Motor neuron (in vitro differentiated cells): ENCODE measurements around the gene CCDC157. TPM values are rescaled to one million over a fixed set of nuclear protein-coding genes. Genes with fewer than 3 reads are reported as not detected.

ENCODE experiments used
- ATAC-seq, 8 experiments: fragments of 200-7000 bp; cut with Tn5 transposase; replicated peaks in 6 of 8; 2 replicates each; pipeline ENCODE4 v1.8.0; 2021; ENCODE audit warnings: mild to moderate bottlenecking in 8 of 8, moderate library complexity in 8 of 8
- H3K27ac ChIP-seq, 2 donors: fragments of 250-450 bp; sonication (Bioruptor Pico); 2 replicates each; pipeline ENCODE4 v1.9.0; 2021; ENCODE audit warnings: antibody characterized with exemption in 2 of 2, mild to moderate bottlenecking in 2 of 2, moderate library complexity in 1 of 2
- H3K4me1 ChIP-seq, 2 donors: fragments of 250-450 bp; sonication (Bioruptor Pico); replicated peaks in 1 of 2; 2 replicates each; pipeline ENCODE4 v1.6.1; 2021; ENCODE audit warnings: antibody characterized with exemption in 2 of 2, mild to moderate bottlenecking in 2 of 2, moderate library complexity in 1 of 2
- H3K4me3 ChIP-seq, 5 donors: fragments of 250-450 bp; sonication (Bioruptor Pico); 2 replicates each; pipeline ENCODE4 v1.9.0; 2021; ENCODE audit warnings: antibody characterized with exemption in 5 of 5, mild to moderate bottlenecking in 5 of 5, moderate library complexity in 4 of 5
- WGBS, 10 experiments: fragments of 450-650 bp; shearing (Covaris generic); methylation state at CpG; one replicate each; pipeline ENCODE4 v1.0.0; 2022; 5-methylcytosine and 5-hydroxymethylcytosine counted together
- in situ Hi-C, 9 experiments: fragments of 400-800 bp; cut with MboI; loops; one replicate each; pipeline ENCODE4 v1.15.0; 2021; ENCODE audit warnings: low sequenced_read_pairs in 9 of 9, low pct_unique_long_range_greater_than_20kb in 2 of 9; ENCODE audit not compliant: unreplicated experiment in 9 of 9
- total RNA-seq, 8 experiments: library from RNA; unstranded; fragments of 300-600 nt; gene quantifications; 2 replicates each; pipeline versions ENCODE4 v1.2.3 to v1.2.4, GENCODE V29; 2022

Gene CCDC157
- total RNA-seq, 8 experiments from 2014 or later = 2.0 to 12.8 (median 3.9) TPM

DNA sequence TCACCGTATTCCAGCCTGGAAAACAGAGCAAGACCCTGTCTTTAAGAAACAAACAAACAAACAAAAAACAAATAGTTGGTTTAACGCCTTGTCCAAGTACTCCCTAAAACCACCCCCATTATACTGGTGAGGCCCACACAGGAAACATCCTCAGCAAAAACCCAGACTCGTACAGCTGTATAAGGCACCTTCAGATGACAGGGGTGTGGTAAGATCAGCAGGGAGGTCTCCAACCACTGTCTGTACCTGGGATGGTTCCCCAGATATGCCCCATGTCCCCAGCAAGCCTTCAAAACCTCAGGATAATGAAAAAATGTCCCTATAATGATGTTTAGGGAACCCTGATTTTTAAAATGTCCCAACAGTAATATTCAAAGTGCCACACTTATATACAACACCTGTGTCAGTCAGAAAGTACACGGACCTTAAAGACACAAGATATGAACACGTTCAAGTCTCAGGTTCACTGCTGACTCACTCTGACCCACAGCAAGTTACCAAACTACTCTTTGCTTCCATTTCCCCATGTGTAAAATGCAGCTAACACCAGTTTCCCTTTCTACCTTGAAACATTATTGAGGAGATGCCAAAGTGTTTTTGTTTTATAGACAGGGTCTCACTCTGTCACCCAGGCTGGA, 9.4 kb upstream of the CCDC157 start:
- in situ Hi-C loops = no loop called here
- Histone ChIP-seq H3K4me1 (no peaks in the 10 kb centered on the region), H3K27ac (no peak overlapping the region), H3K4me3 (no peak overlapping the region)
- WGBS, 10 experiments = 55 to 100% (median 86%) methylated on average over 1 to 5 of the region's 5 CpGs; no CpG with 5 or more reads in 2 of the 10 experiments
- ATAC-seq = no peak

DNA sequence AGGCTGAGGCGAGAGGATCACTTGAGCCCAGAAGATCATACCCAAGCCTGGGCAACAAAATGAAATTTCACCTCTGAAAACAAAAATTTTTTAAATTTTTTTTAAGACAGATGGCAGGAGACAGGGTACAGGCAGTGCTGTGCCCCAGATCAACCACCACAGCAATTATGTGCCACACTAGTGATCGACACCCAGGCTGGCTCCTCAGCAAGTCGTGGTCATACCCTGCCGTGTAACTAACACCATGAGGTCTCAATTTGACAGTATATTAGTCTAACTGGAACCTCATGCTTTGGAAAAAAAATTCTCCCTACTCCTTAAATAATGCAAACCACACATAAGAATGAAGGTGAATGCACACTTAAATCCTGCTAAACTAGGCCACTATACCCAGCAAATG, 8.4 kb upstream of the CCDC157 start:
- no peak overlapping the region for H3K4me3 ChIP-seq
- ATAC-seq = no peak
- no peak overlapping the region for H3K27ac ChIP-seq
- whole genome bisulfite sequencing, 10 experiments = 0 to 100% (median 94%) methylated on average over 1 to 3 of the region's 4 CpGs; no CpG with 5 or more reads in 4 of the 10 experiments
- H3K4me1 ChIP-seq = no peaks in the 10 kb centered on the region
- in situ Hi-C loops = no loop called here

DNA sequence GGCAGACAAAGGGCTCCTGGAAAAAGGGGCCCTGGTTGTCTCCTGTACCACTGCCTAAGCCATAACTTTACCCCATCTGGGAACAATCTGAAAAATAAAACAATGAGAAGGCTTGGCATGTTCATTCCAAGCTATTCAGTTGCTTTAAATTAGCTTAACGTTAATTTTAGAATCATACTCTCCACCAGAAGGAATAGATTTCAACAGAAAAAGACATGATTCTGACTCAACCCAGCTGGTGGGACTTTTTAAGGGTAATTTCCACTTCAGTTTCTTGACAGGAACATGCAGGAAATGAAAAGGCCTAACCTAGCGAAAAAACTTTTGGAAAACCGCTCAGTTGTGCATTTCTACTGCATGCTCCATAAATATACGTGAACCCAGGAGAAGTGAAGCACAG, 8.0 kb upstream of the CCDC157 start:
- whole genome bisulfite sequencing, 10 experiments = 20 to 100% (median 97%) methylated on average over 1 to 4 of the region's 4 CpGs; no CpG with 5 or more reads in 2 of the 10 experiments
- Histone ChIP-seq H3K4me1 (no peaks in the 10 kb centered on the region), H3K4me3 (no peak overlapping the region), H3K27ac (no peak overlapping the region)
- in situ Hi-C loops = no loop called here
- no peak for ATAC-seq

DNA sequence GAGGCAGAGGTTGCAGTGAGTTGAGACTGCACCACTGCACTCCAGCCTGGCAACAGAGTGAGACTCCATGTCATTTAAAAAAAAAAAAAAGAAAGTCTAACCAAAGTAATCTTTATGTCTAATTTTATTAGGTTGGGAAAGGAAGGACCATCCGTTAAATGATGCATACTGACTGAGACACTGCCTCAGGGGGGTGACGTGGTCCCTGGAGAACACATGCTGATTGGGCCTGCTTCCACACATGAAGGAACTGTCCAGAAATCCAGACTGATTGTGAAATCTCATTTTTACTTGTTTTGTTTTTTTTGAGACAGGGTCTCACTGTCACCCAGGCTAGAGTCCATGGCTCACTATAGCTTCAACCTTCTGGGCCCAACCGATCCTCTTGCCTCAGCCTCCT, 5.6 kb upstream of the CCDC157 start:
- Histone ChIP-seq H3K4me1 (peaks cover 6 to 7% of the 10 kb centered on the region in 2 donors), H3K27ac (no peak overlapping the region), H3K4me3 (no peak overlapping the region)
- ATAC-seq = no peak
- in situ Hi-C loops = no loop called here
- WGBS, 10 experiments = 60 to 100% (median 86%) methylated on average over 1 to 3 of the region's 3 CpGs; no CpG with 5 or more reads in 3 of the 10 experiments

DNA sequence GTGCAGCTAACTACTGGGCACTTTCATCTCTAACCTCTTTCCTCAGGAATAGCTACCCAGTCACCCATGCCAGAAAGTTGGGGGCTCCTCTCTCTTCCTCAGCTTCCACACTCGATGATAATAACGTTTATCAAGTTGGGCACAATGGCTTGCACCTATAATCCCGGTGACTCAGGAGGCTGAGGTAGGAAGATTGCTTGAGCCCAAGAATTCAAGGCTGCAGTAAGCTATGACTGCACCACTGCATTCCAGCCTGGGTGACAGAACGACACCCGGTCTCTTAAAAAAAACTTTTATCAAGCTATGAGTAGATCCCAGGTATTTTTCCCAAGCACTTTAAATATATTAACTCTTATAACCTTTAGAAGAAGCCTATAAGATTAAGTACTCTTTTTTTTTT, 2.2 kb upstream of the CCDC157 start:
- ATAC-seq = no peak
- Histone ChIP-seq H3K4me3 (no peak overlapping the region), H3K4me1 (peaks cover 13 to 14% of the 10 kb centered on the region in 2 donors), H3K27ac (no peak overlapping the region)
- in situ Hi-C loops = no loop called here
- WGBS, 10 experiments = 60 to 100% (median 87%) methylated on average over 1 to 5 of the region's 5 CpGs; no CpG with 5 or more reads in 1 of the 10 experiments

DNA sequence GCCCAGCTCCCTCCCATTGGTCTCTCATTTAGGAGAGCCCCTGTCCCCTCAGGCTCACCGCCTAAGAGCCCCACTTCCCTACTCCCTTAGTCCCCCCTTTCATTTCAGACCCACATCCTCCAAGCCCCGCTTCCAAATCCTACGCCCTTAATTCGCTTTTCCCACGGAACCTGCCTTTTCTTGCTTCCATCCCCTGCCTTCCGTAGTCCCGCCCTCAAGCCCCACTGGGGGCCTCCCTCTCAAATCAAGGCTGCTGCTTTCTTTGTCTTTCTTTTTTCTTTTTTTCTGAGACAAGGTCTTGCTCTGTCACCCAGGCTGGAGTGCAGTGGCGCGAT, 396 bp downstream of the CCDC157 start:
- Histone ChIP-seq H3K4me3 (peak overlapping the region; percentile 75 to 100 (median 98)), H3K4me1 (peaks cover 13 to 14% of the 10 kb centered on the region in 2 donors), H3K27ac (no peak overlapping the region)
- peak in 7 of 8 experiments; percentile 2 to 22 (median 7) for ATAC-seq
- WGBS, 10 experiments = 0 to 4% (median 0%) methylated on average over 1 to 8 of the region's 9 CpGs; no CpG with 5 or more reads in 4 of the 10 experiments
- in situ Hi-C loops = no loop called here

DNA sequence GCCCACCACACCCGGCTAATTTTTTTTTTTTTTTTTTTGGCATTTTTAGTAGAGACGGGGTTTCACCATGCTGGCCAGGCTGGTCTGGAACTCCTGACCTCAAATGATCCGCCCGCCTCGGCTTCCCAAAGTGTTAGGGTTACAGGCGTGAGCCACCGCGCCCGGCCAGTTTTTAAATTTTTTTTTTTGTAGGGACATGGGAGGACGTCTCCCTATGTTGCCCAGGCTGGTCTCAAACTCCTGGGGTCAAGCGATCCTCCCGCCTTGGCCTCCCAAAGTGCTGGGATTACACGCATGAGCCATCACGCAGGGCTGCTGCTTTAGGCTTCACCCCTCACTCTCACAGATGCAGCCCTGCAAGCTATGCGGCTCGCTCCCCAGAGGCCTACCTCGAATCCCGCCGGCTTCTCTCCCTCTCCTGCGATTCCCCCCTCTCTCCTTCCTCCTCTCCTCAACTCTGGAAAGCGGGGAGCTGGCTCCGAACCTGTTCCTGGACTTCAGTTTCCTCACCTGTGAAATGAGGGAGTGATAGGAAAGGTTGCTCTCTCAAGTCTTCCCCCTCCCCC, 926 bp downstream of the CCDC157 start:
- ATAC-seq = no peak
- peak overlapping the region; percentile 75 to 100 (median 98) for H3K4me3 ChIP-seq
- H3K4me1 ChIP-seq = peaks cover 13 to 14% of the 10 kb centered on the region in 2 donors
- no peak overlapping the region for H3K27ac ChIP-seq
- in situ Hi-C loops = no loop called here
- 0 to 100% (median 29%) methylated on average over 1 to 9 of the region's 22 CpGs; no CpG with 5 or more reads in 3 of the 10 experiments for WGBS, 10 experiments

DNA sequence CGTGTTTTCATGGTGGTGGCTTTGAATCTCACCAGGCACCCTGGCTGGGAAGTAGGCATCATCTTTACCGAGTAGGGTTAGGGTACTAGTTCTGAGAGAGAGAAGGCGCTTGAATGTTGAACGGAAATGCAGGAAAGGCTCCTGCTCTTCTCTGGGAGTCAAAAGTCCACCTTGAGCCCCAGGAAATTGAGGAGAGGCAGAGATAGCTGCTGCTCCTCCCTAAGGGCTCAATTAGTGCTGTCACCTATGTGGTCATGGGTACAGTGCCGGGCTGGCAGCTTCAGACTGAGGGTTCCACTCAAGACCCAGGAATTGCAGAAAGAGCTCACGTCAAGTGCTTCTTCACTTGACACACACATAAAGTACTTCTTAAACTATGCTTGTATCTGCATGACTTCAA, 1.7 kb downstream of the CCDC157 start:
- no peak for ATAC-seq
- WGBS, 10 experiments = 73 to 100% (median 88%) methylated on average over 1 to 6 of the region's 6 CpGs
- H3K27ac ChIP-seq = no peak overlapping the region
- peaks cover 13 to 14% of the 10 kb centered on the region in 2 donors for H3K4me1 ChIP-seq
- in situ Hi-C loops = no loop called here
- no peak overlapping the region for H3K4me3 ChIP-seq

DNA sequence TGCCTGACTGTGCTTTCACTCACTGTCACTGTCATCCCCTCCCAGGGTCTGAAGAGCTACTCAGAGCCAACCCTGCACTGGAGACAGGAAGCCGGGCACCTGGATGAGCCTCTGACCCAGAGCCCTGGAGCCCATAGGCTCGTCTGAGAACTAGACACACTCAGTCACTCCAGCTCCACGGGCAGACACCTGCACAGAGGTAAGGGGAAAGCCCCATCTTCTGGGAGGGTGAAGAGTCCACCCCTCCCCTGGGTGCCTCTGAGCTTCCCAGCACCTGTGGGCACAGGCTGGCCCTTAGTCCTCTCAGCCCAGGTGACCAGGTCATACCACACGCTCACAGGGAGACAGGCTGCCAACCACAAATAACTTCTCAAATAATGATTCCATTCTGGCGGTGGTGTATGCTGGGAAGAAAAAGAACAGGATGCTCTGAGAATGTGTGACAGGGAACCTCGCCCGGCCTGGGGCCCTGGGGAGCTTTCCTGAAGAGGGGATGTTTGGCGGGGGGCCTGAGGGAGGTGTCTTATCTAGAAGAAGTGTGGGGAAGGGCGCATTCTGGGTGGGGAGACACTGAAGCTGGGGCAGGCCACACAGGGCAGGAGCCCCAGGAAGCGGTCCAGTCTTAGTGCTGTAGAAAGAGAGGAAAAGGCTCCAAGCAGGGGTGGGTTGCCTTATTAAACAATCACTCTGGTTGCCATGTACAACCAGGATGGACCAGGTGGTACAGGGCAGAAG, 5.3 kb downstream of the CCDC157 start:
- H3K4me3 ChIP-seq = no peak overlapping the region
- 50 to 100% (median 91%) methylated on average over 1 to 4 of the region's 10 CpGs; no CpG with 5 or more reads in 4 of the 10 experiments for WGBS, 10 experiments
- no peak overlapping the region for H3K27ac ChIP-seq
- in situ Hi-C loops = no loop called here
- ATAC-seq = no peak
- H3K4me1 ChIP-seq = peaks cover 6 to 7% of the 10 kb centered on the region in 2 donors

DNA sequence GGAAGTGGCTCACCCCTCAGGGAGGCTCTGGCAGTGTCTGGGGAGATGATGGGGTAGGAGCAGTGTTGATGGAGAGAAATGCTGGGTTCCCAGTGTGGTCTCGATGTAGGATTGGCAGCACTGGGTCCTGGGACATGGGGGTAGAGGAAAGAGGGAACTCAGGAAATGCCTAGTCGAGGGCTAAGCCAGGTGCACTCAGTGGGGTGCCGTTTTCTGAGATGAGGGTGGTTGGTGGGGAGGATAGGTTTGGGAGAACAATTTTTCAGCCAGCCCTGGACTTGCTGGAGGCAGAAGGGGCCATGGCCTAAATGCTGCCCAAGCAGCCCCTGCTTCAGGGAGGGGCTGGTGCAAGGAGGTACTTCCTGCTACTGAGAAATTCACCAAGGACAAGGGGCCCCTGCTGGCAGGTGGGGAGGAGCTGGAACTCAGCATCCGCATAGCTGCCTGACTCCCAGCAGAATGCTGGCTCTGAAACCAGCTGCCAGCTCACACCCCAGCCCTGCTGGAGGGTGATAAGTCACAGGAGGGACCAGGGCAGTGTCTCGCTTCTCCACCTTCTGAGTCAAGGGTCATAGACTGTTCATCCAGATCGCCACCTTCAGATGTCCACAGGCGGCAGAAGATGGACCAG, 6.0 kb downstream of the CCDC157 start:
- peak in 2 of 8 experiments; percentile 22 to 50 for ATAC-seq
- peaks cover 4% of the 10 kb centered on the region in 2 donors for H3K4me1 ChIP-seq
- in situ Hi-C loops = no loop called here
- H3K4me3 ChIP-seq = no peak overlapping the region
- WGBS, 10 experiments = 17 to 80% (median 55%) methylated on average over 1 to 3 of the region's 7 CpGs; no CpG with 5 or more reads in 4 of the 10 experiments
- H3K27ac ChIP-seq = no peak overlapping the region

DNA sequence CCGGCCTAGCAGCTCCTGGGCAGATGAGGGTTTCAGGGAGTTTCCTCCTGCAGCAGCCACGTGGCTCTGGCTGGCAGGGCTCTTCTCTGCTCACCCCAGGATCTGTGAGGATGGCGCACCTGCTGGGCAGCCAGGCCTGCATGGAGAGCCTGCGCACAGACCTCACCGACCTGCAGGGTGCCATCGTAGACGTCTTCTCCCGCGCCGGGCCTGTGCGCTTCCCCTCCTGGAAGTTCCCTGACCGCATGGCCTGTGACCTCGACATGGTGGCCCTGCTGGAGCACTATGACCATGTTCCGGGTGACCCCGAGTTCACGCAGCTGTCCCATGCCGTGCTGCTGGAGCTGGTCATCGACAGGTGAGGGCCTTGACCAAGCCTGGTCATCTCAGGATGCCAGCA, 9.1 kb downstream of the CCDC157 start:
- Histone ChIP-seq H3K4me3 (no peak overlapping the region), H3K4me1 (no peaks in the 10 kb centered on the region), H3K27ac (no peak overlapping the region)
- 75 to 88% (median 80%) methylated on average over 3 to 10 of the region's 18 CpGs; no CpG with 5 or more reads in 7 of the 10 experiments for WGBS, 10 experiments
- in situ Hi-C loops = no loop called here
- ATAC-seq = no peak

DNA sequence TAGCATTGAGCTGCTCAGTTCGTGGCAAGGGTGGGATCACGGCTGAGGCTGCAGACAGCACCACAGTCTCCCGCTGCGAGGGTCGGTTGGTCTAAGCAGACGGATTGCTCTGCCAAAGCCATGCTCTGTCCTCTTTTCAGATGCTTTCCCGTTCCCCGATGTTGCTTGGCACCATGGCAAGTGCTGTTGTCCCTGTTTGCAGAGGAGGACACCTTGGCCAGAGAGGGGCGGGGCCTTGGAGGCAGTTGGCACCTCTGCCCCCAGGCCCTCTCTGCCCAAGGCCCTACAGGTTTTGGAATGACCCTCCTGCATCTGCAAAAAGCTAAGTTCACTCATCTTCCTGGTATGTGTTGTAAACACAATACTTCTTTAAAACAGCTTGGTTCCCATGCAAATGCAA, 11.6 kb downstream of the CCDC157 start:
- in situ Hi-C loops = no loop called here
- no peak for ATAC-seq
- H3K27ac ChIP-seq = no peak overlapping the region
- 30 to 100% (median 81%) methylated on average over 1 to 8 of the region's 9 CpGs; no CpG with 5 or more reads in 2 of the 10 experiments for WGBS, 10 experiments
- H3K4me3 ChIP-seq = no peak overlapping the region
- H3K4me1 ChIP-seq = no peaks in the 10 kb centered on the region

DNA sequence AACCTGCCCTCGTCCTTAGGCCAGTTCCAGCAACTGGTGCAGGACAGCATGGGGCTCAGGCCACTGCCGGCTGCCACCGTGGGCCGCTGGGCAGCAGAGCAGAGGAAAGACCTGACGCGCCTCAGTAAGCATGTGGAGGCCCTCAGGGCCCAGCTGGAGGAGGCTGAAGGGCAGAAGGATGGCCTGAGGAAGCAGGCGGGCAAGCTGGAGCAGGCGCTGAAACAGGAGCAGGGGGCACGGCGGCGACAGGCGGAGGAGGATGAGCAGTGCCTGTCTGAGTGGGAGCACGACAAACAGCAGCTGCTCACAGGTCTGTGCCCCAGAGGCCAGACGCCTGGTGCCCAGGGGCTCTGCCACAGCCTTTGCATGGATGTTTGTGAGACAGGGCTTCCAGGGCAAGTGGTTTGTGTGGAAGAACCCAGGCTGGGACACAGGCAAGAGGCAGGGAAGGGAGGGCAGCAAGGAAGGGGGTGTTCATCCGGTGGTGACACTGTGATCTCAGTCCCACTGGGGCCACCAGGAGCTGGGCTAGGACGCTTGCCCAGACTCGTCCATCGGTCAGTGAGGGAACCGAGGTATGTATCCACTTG, 13.9 kb downstream of the CCDC157 start:
- Histone ChIP-seq H3K4me3 (no peak overlapping the region), H3K27ac (no peak overlapping the region), H3K4me1 (no peaks in the 10 kb centered on the region)
- WGBS, 10 experiments = 74 to 100% (median 83%) methylated on average over 1 to 11 of the region's 19 CpGs; no CpG with 5 or more reads in 3 of the 10 experiments
- in situ Hi-C loops = no loop called here
- ATAC-seq = no peak
